Activated T-cell treated with anti-CD3 and anti-CD28 coated beads for 1 hour (primary cell): ENCODE results near the gene GP1BB.
"Not testable (repeated sequence)": the region's sequence is repeated elsewhere in the genome, so short reads cannot be mapped to it uniquely, and the experiment has no call there.

Experiments used
- DNase-seq: peaks from one replicate; pipeline ENCODE4 v3.0.0-alpha.2; 2020; ENCODE audit warnings: low read depth

GP1BB gene

GRCh38 chr22:19714312-19715187 is 8.8 kb upstream of the GP1BB start, which contains the start of gene SEPTIN5:
SEPTIN5 (plus strand) TSS chr22:19714503; CDS start chr22:19714589, 86 bp downstream.
- DNase-seq: no peak

GRCh38 chr22:19715188-19715930 is 8.0 kb upstream of the GP1BB start:
- no peak for DNase-seq

GRCh38 chr22:19716041-19716828 is 7.1 kb upstream of the GP1BB start:
- DNase-seq: no peak

GRCh38 chr22:19716829-19717105 is 6.6 kb upstream of the GP1BB start:
- DNase-seq: no peak

GRCh38 chr22:19717181-19717580 is 6.2 kb upstream of the GP1BB start:
- DNase-seq: no peak

- peak; percentile 76 for DNase-seq
Measured at GRCh38 chr22:19717691-19718455, 5.5 kb upstream of the GP1BB start.

GRCh38 chr22:19718456-19719049 is 4.8 kb upstream of the GP1BB start:
- no peak for DNase-seq

DNA sequence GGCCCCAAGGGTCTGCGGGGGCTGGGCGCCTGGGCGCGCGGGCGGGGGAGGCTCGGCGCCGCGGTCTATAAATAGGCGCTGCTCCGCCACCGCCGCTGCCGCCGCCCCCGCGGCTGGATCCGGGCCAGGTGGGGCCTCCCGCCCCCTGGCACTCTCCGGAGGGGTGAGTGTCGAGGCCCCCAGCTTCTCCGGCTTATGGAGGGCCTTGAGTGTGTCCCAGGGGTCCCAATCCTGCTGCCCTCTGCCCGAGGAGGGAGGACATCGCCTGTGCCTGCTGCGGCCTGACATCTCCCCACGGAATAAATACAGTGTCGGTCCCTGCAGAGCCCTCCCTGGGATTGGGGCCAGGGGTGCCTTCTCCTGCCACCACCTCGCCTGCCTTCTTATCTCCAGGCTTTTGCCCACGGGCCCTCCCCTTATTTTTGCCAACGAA is 4.3 kb upstream of the GP1BB start:
- DNase-seq: no peak

GRCh38 chr22:19719488-19720021 is 3.8 kb upstream of the GP1BB start:
- no peak for DNase-seq

GRCh38 chr22:19720150-19720827 is 3.0 kb upstream of the GP1BB start:
- no peak for DNase-seq

DNA sequence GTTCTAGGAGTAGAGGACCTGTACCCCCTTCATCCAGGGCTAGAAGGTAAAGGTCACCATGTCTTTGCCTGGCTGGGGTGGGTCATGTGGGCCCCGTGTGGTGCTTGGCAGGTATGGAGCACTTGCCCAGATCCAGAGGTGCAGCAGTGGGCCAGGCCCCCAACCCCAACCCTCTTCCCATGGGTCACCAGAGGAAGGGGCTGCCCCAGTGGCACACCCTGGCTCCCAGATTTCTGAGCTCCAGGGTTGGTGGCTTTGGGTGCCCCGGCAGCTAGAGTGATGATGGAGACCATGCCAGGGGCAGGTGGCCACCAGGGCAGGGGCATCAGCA is 2.4 kb upstream of the GP1BB start:
- DNase-seq: no peak

- no peak for DNase-seq
Measured at GRCh38 chr22:19721330-19722177, 1.8 kb upstream of the GP1BB start.

- DNase-seq: no peak
Measured at GRCh38 chr22:19722178-19722981, 959 bp upstream of the GP1BB start.

- DNase-seq: no peak
Measured at GRCh38 chr22:19722982-19723231, 432 bp upstream of the GP1BB start.

DNA sequence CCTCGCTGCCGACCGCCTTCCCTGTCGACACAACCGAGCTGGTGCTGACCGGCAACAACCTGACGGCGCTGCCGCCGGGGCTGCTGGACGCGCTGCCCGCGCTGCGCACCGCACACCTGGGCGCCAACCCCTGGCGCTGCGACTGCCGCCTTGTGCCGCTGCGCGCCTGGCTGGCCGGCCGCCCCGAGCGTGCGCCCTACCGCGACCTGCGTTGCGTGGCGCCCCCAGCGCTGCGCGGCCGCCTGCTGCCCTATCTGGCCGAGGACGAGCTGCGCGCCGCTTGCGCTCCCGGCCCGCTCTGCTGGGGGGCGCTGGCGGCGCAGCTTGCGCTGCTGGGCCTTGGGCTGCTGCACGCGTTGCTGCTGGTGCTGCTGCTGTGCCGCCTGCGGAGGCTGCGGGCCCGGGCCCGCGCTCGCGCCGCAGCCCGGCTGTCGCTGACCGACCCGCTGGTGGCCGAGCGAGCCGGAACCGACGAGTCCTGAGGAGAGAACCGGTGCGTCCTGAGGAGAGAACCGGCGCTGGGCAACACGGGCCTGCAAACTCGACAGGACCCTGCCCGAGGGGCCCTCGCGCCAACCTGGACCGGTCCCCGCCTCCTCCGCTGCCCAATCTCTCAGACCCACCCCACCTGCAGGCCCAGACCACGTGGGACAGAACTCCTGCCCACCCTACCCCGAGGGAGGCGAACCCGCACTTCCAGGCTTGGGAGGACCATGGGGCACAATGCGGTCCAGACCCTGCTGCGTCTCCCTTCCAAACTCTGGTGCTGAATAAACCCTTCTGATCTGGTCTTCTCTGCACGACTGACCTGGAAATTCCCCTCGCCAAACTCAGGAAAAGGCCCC is 866 bp downstream of the GP1BB start:
- no peak for DNase-seq

DNA sequence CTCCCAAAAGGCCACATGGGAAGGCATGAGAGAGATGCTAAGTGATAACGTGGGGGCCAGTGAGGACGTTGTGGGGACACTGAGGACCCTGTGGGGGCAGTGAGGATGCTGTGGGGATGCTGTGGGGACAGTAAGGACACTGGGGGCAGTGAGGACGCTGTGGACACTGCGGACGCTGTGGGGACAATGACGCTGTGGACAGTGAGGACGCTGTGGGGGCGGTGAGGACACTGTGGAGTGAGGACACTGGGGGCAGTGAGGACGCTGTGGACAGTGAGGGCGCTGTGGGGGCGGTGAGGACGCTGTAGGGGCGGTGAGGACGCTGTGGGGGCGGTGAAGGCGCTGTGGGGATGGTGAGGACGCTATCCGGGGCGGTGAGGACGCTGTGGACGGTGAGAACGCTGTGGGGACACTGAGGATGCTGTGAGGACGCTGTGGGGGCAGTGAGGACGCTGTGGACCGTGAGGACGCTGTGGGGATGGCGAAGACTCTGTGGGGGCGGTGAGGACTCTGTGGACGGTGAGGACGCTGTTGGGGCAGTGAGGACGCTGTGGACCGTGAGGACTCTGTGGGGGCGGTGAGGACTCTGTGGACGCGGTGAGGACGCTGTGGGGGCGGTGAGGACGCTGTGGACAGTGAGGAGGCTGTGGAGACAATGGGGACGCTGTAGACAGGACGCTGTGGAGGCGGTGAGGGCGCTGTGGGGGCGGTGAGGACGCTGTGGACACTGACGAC is 1.8 kb downstream of the GP1BB start:
- DNase-seq: no peak

GRCh38 chr22:19726064-19726788 is 2.9 kb downstream of the GP1BB start:
- DNase-seq: not testable (repeated sequence)
